Measurements from ENCODE around the gene IRF8. TPM values are rescaled to one million over a fixed set of nuclear protein-coding genes. Genes with fewer than 3 reads are reported as not detected.
"Not testable (repeated sequence)": the region's sequence is repeated elsewhere in the genome, so short reads cannot be mapped to it uniquely, and the experiment has no call there.

Gene IRF8
- total RNA-seq, 1 donor from 2014 or later = 2.0 TPM

GRCh38 chr16:85853547-85854545, 45.1 kb upstream of the IRF8 start:
- no peak overlapping the region for H3K27ac Mint-ChIP-seq
- no peaks in the 10 kb centered on the region for H3K36me3 Mint-ChIP-seq (ENCODE audit: insufficient read depth)
- TF ChIP-seq CTCF (IDR thresholded peaks at IDR 0.05; ENCODE audit: unreplicated experiment) = no peak
- H3K4me3 Mint-ChIP-seq (ENCODE audit: low read depth) = no peak overlapping the region
- peaks cover 30% of the 10 kb centered on the region for H3K27me3 Mint-ChIP-seq
- no peaks in the 10 kb centered on the region for H3K9me3 Mint-ChIP-seq (ENCODE audit: low read depth)
- no peak for DNase-seq (ENCODE audit: low spot score, unreplicated experiment)
- H3K4me1 Mint-ChIP-seq (ENCODE audit: low read depth) = peaks cover 17% of the 10 kb centered on the region

- H3K36me3 Mint-ChIP-seq (ENCODE audit: insufficient read depth) = no peaks in the 10 kb centered on the region
- no peak overlapping the region for H3K27ac Mint-ChIP-seq
- H3K4me3 Mint-ChIP-seq (ENCODE audit: low read depth) = no peak overlapping the region
- H3K27me3 Mint-ChIP-seq = peaks cover 29% of the 10 kb centered on the region
- no peaks in the 10 kb centered on the region for H3K9me3 Mint-ChIP-seq (ENCODE audit: low read depth)
- DNase-seq (ENCODE audit: low spot score, unreplicated experiment) = no peak
- no peak for TF ChIP-seq CTCF (IDR thresholded peaks at IDR 0.05; ENCODE audit: unreplicated experiment)
- peaks cover 17% of the 10 kb centered on the region for H3K4me1 Mint-ChIP-seq (ENCODE audit: low read depth)
Measured at GRCh38 chr16:85854935-85855334, 44.0 kb upstream of the IRF8 start.

GRCh38 chr16:85856079-85856478, 42.9 kb upstream of the IRF8 start:
- Mint-ChIP-seq H3K9me3 (ENCODE audit: low read depth) (no peaks in the 10 kb centered on the region), H3K36me3 (ENCODE audit: insufficient read depth) (no peaks in the 10 kb centered on the region), H3K4me1 (ENCODE audit: low read depth) (peaks cover 6% of the 10 kb centered on the region), H3K4me3 (ENCODE audit: low read depth) (no peak overlapping the region), H3K27me3 (peaks cover 27% of the 10 kb centered on the region), H3K27ac (no peak overlapping the region)
- DNase-seq (ENCODE audit: low spot score, unreplicated experiment) = no peak
- no peak for TF ChIP-seq CTCF (IDR thresholded peaks at IDR 0.05; ENCODE audit: unreplicated experiment)

- TF ChIP-seq CTCF (IDR thresholded peaks at IDR 0.05; ENCODE audit: unreplicated experiment) = no peak
- Mint-ChIP-seq H3K4me3 (ENCODE audit: low read depth) (no peak overlapping the region), H3K4me1 (ENCODE audit: low read depth) (peaks cover 1% of the 10 kb centered on the region), H3K36me3 (ENCODE audit: insufficient read depth) (no peaks in the 10 kb centered on the region), H3K27ac (no peak overlapping the region), H3K9me3 (ENCODE audit: low read depth) (no peaks in the 10 kb centered on the region), H3K27me3 (peaks cover 23% of the 10 kb centered on the region)
- no peak for DNase-seq (ENCODE audit: low spot score, unreplicated experiment)
Measured at GRCh38 chr16:85856585-85856984, 42.4 kb upstream of the IRF8 start.

GRCh38 chr16:85857406-85857805, 41.6 kb upstream of the IRF8 start:
- TF ChIP-seq CTCF (IDR thresholded peaks at IDR 0.05; ENCODE audit: unreplicated experiment) = no peak
- no peak for DNase-seq (ENCODE audit: low spot score, unreplicated experiment)
- Mint-ChIP-seq H3K9me3 (ENCODE audit: low read depth) (no peaks in the 10 kb centered on the region), H3K4me1 (ENCODE audit: low read depth) (no peaks in the 10 kb centered on the region), H3K27me3 (peaks cover 21% of the 10 kb centered on the region), H3K27ac (no peak overlapping the region), H3K36me3 (ENCODE audit: insufficient read depth) (no peaks in the 10 kb centered on the region), H3K4me3 (ENCODE audit: low read depth) (no peak overlapping the region)

GRCh38 chr16:85858571-85858970, 40.4 kb upstream of the IRF8 start:
- H3K27me3 Mint-ChIP-seq = peaks cover 18% of the 10 kb centered on the region
- H3K9me3 Mint-ChIP-seq (ENCODE audit: low read depth) = not testable (repeated sequence)

More at GRCh38 chr16:85858571-85858970, 40.4 kb upstream of the IRF8 start:
- not testable (repeated sequence) for H3K36me3 Mint-ChIP-seq (ENCODE audit: insufficient read depth); H3K4me3 Mint-ChIP-seq (ENCODE audit: low read depth); H3K27ac Mint-ChIP-seq; H3K4me1 Mint-ChIP-seq (ENCODE audit: low read depth); DNase-seq (ENCODE audit: low spot score, unreplicated experiment)
